Mucosa of rectum (tissue), 2 donors: ENCODE measurements around the gene CEP112.

ENCODE experiments used
- H3K27ac ChIP-seq, 2 donors: one replicate each; pipeline ENCODE4 v1.7.0; 2013; ENCODE audit warnings: inconsistent platforms in 2 of 2, low read depth in 2 of 2, low read length in 2 of 2
- H3K27me3 ChIP-seq, 2 donors: one replicate each; pipeline ENCODE4 v1.7.0; 2013; ENCODE audit warnings: low read length in 2 of 2; ENCODE audit not compliant: control insufficient read depth in 2 of 2, insufficient read depth in 2 of 2
- H3K36me3 ChIP-seq, 2 donors: one replicate each; pipeline ENCODE4 v1.7.0; 2013; ENCODE audit warnings: low read length in 2 of 2; ENCODE audit not compliant: control insufficient read depth in 2 of 2, insufficient read depth in 2 of 2
- H3K4me1 ChIP-seq, 2 donors: one replicate each; pipeline ENCODE4 v1.7.0; 2013; ENCODE audit warnings: low read length in 2 of 2, mild to moderate bottlenecking in 1 of 2; ENCODE audit not compliant: control insufficient read depth in 2 of 2, insufficient read depth in 2 of 2
- H3K4me3 ChIP-seq, 2 donors: one replicate each; pipeline ENCODE4 v1.7.0; 2013; ENCODE audit warnings: low read length in 2 of 2
- H3K9ac ChIP-seq, 2 donors: one replicate each; pipeline ENCODE4 v1.7.0; 2013; ENCODE audit warnings: low read length in 2 of 2, low read depth in 1 of 2, mild to moderate bottlenecking in 1 of 2
- H3K9me3 ChIP-seq, 2 donors: one replicate each; pipeline ENCODE4 v1.7.0; 2013; ENCODE audit warnings: low read length in 2 of 2; ENCODE audit not compliant: control insufficient read depth in 2 of 2
- donor health status: healthy.
- donor health status: Normal muscosa, but diverticular disease.

CEP112 gene

GRCh38 chr17:66178642-66179041 is 13.3 kb downstream of the CEP112 start:
- H3K4me1 ChIP-seq: no peaks in the 10 kb centered on the region
- H3K4me3 ChIP-seq: no peak overlapping the region
- no peaks in the 10 kb centered on the region for H3K27me3 ChIP-seq
- H3K27ac ChIP-seq: no peak overlapping the region
- H3K9me3 ChIP-seq: no peaks in the 10 kb centered on the region
- no peaks in the 10 kb centered on the region for H3K36me3 ChIP-seq
- H3K9ac ChIP-seq: no peak overlapping the region

- Histone ChIP-seq H3K4me3 (no peak overlapping the region), H3K36me3 (no peaks in the 10 kb centered on the region)
Observed at GRCh38 chr17:66177048-66177447, 14.9 kb downstream of the CEP112 start.

GRCh38 chr17:66175892-66176291 is 16.0 kb downstream of the CEP112 start:
- H3K9ac ChIP-seq: no peak overlapping the region
- H3K4me3 ChIP-seq: no peak overlapping the region
- H3K9me3 ChIP-seq: no peaks in the 10 kb centered on the region
- no peak overlapping the region for H3K27ac ChIP-seq
- H3K36me3 ChIP-seq: no peaks in the 10 kb centered on the region
- H3K4me1 ChIP-seq: no peaks in the 10 kb centered on the region
- H3K27me3 ChIP-seq: no peaks in the 10 kb centered on the region

More at GRCh38 chr17:66177048-66177447, 14.9 kb downstream of the CEP112 start:
- no peaks in the 10 kb centered on the region for H3K4me1 ChIP-seq
- no peak overlapping the region for H3K9ac ChIP-seq
- no peaks in the 10 kb centered on the region for H3K9me3 ChIP-seq
- no peaks in the 10 kb centered on the region for H3K27me3 ChIP-seq
- H3K27ac ChIP-seq: no peak overlapping the region

- Histone ChIP-seq H3K36me3 (no peaks in the 10 kb centered on the region), H3K27ac (no peak overlapping the region), H3K27me3 (no peaks in the 10 kb centered on the region), H3K9ac (no peak overlapping the region), H3K9me3 (no peaks in the 10 kb centered on the region), H3K4me1 (no peaks in the 10 kb centered on the region), H3K4me3 (no peak overlapping the region)
Observed at GRCh38 chr17:66172691-66173223, 19.2 kb downstream of the CEP112 start.

- Histone ChIP-seq H3K9me3 (no peaks in the 10 kb centered on the region), H3K4me1 (no peaks in the 10 kb centered on the region), H3K27ac (no peak overlapping the region), H3K9ac (no peak overlapping the region), H3K36me3 (no peaks in the 10 kb centered on the region), H3K4me3 (no peak overlapping the region), H3K27me3 (no peaks in the 10 kb centered on the region)
Observed at GRCh38 chr17:66172144-66172543, 19.8 kb downstream of the CEP112 start.

- no peak overlapping the region for H3K4me3 ChIP-seq
- H3K36me3 ChIP-seq: no peaks in the 10 kb centered on the region
- H3K9ac ChIP-seq: no peak overlapping the region
- no peaks in the 10 kb centered on the region for H3K9me3 ChIP-seq
- no peaks in the 10 kb centered on the region for H3K27me3 ChIP-seq
- H3K27ac ChIP-seq: no peak overlapping the region
- no peaks in the 10 kb centered on the region for H3K4me1 ChIP-seq
Observed at GRCh38 chr17:66171692-66172091, 20.2 kb downstream of the CEP112 start.

GRCh38 chr17:66171172-66171571 is 20.8 kb downstream of the CEP112 start:
- no peaks in the 10 kb centered on the region for H3K27me3 ChIP-seq
- H3K36me3 ChIP-seq: no peaks in the 10 kb centered on the region
- no peak overlapping the region for H3K27ac ChIP-seq
- no peak overlapping the region for H3K9ac ChIP-seq
- no peaks in the 10 kb centered on the region for H3K4me1 ChIP-seq
- no peak overlapping the region for H3K4me3 ChIP-seq
- H3K9me3 ChIP-seq: no peaks in the 10 kb centered on the region

GRCh38 chr17:66169839-66170238 is 22.1 kb downstream of the CEP112 start:
- Histone ChIP-seq H3K36me3 (no peaks in the 10 kb centered on the region), H3K27ac (no peak overlapping the region), H3K27me3 (no peaks in the 10 kb centered on the region), H3K9me3 (no peaks in the 10 kb centered on the region), H3K9ac (no peak overlapping the region), H3K4me1 (no peaks in the 10 kb centered on the region), H3K4me3 (no peak overlapping the region)

GRCh38 chr17:66167189-66167815 is 24.6 kb downstream of the CEP112 start:
- Histone ChIP-seq H3K9ac (no peak overlapping the region), H3K36me3 (no peaks in the 10 kb centered on the region), H3K4me3 (no peak overlapping the region), H3K27me3 (no peaks in the 10 kb centered on the region), H3K4me1 (no peaks in the 10 kb centered on the region), H3K27ac (no peak overlapping the region), H3K9me3 (no peaks in the 10 kb centered on the region)

- no peak overlapping the region for H3K4me3 ChIP-seq
- no peak overlapping the region for H3K9ac ChIP-seq
- H3K9me3 ChIP-seq: no peaks in the 10 kb centered on the region
- H3K27ac ChIP-seq: no peak overlapping the region
- no peaks in the 10 kb centered on the region for H3K4me1 ChIP-seq
- H3K27me3 ChIP-seq: no peaks in the 10 kb centered on the region
- no peaks in the 10 kb centered on the region for H3K36me3 ChIP-seq
Observed at GRCh38 chr17:66165537-66166123, 26.3 kb downstream of the CEP112 start.
